Measurements from ENCODE around the gene CARS1. TPM values are rescaled to one million over a fixed set of nuclear protein-coding genes. Genes with fewer than 3 reads are reported as not detected.

Gene CARS1
- total and polyA plus RNA-seq, 2 of the 8 experiments (the other 6 are each of a cell fraction or from before 2014, with no cell fraction given), result 44.1 to 100 TPM

- no peak overlapping the region for H2BK12ac ChIP-seq (ENCODE audit: low read depth, low read length)
- FAIRE-seq, result no peak
- no peak overlapping the region for H4K91ac ChIP-seq (replicated peaks; ENCODE audit: insufficient read length, low read length)
- no peaks in the 10 kb centered on the region for H3K79me2 ChIP-seq (ENCODE audit: control insufficient read depth in 1 of 2, insufficient read depth in 2 of 2, low read length in 2 of 2)
- peaks cover 0 to 4% (median 2%) of the 10 kb centered on the region in 4 experiments; a peak in 4 of 7 replicates for H3K4me1 ChIP-seq (replicated peaks in 1 of 4; ENCODE audit: control insufficient read depth in 3 of 4, insufficient read depth in 4 of 4, low read length in 3 of 4)
- H4K8ac ChIP-seq (ENCODE audit: extremely low read depth, insufficient read depth, low read length), result no peak overlapping the region
- H3K4me3 ChIP-seq (ENCODE audit: extremely low read depth in 1 of 4, insufficient read depth in 2 of 4, low read depth in 3 of 4, low read length in 4 of 4), result no peak overlapping the region
- no peak overlapping the region for H3K23ac ChIP-seq (ENCODE audit: insufficient read length)
- no peaks in the 10 kb centered on the region for H3K79me1 ChIP-seq (ENCODE audit: low read depth, low read length)
- no peak overlapping the region for H3K4ac ChIP-seq (replicated peaks; ENCODE audit: insufficient read length, low read depth, low read length)
- H2AFZ ChIP-seq (ENCODE audit: low read length), result no peak overlapping the region
- H2AK5ac ChIP-seq (ENCODE audit: low read depth, low read length), result no peak overlapping the region
- no peak overlapping the region for H3K14ac ChIP-seq (ENCODE audit: insufficient read length)
- DNase-seq (ENCODE audit: low read depth in 1 of 2, low spot score in 2 of 2), result no peak
- H2BK5ac ChIP-seq (ENCODE audit: low read depth, low read length), result no peak overlapping the region
- no peaks in the 10 kb centered on the region for H3K27me3 ChIP-seq (replicated peaks in 1 of 4; ENCODE audit: control insufficient read depth in 3 of 4, extremely low read depth in 1 of 4, insufficient read depth in 3 of 4, low read length in 3 of 4)
- H3K36me3 ChIP-seq (ENCODE audit: control insufficient read depth in 2 of 4, insufficient read depth in 4 of 4, low read length in 3 of 4), result peaks cover 4 to 28% (median 19%) of the 10 kb centered on the region in 4 experiments; a peak in 6 of 8 replicates
- no peak overlapping the region for H2BK120ac ChIP-seq (replicated peaks; ENCODE audit: low read depth, low read length)
- H3K9me3 ChIP-seq (ENCODE audit: insufficient read depth in 2 of 2, low read depth in 1 of 2, low read length in 1 of 2), result no peaks in the 10 kb centered on the region
- no peak overlapping the region for H3K9ac ChIP-seq (replicated peaks in 1 of 4; ENCODE audit: extremely low read depth in 1 of 4, low read depth in 3 of 4, low read length in 3 of 4)
- ChIA-PET POLR2A (ENCODE audit: partially characterized antibody) (interaction anchor here (0.8 to 2.4 kb wide), 7 partner anchors 9 to 92 kb away, joined by 3 to 11 read pairs (median 4); no protein-coding TSS in a partner anchor), CTCF (ENCODE audit: partially characterized antibody) (interaction anchor here (0.5 to 3.3 kb wide), 11 partner anchors 10 to 1075 kb away, joined by 3 to 27 read pairs (median 3); partner anchors contain the start of gene PHLDA2)
- H2BK20ac ChIP-seq (ENCODE audit: low read length), result no peak overlapping the region
- H3K27ac ChIP-seq (ENCODE audit: low read depth, low read length), result no peak overlapping the region
- H3K23me2 ChIP-seq (ENCODE audit: low read depth, low read length), result peaks cover 7% of the 10 kb centered on the region
- H3K4me2 ChIP-seq (ENCODE audit: insufficient read depth in 1 of 2, low read depth in 2 of 2, low read length in 2 of 2), result no peak overlapping the region
- peaks cover 4 to 7% of the 10 kb centered on the region in 2 experiments for H4K20me1 ChIP-seq (replicated peaks in 1 of 2; ENCODE audit: control insufficient read depth in 1 of 2, insufficient read depth in 2 of 2, low read length in 2 of 2)
- 91% methylated on average over 4 of the region's 4 CpGs; no CpG with 5 or more reads in 1 of the 2 experiments for WGBS, 2 experiments (ENCODE audit: extremely low coverage in 1 of 2, insufficient coverage in 1 of 2, insufficient read length in 1 of 2, insufficient replicate concordance in 2 of 2, low coverage in 1 of 2, low lambda C conversion rate in 2 of 2, missing lambda C conversion rate in 1 of 2)
- no peak overlapping the region for H3K18ac ChIP-seq (ENCODE audit: extremely low read depth, low read length)
- no peak overlapping the region for H4K5ac ChIP-seq (ENCODE audit: insufficient read length, low read depth, low read length)
- TF ChIP-seq BRCA1 (IDR thresholded peaks at IDR 0.05; ENCODE audit: low read depth, low read length) (no peak), RNF2 (IDR thresholded peaks at IDR 0.05; ENCODE audit: borderline replicate concordance, low read depth, low read length, missing control alignments, poor library complexity, severe bottlenecking) (no peak), CHD2 (IDR thresholded peaks at IDR 0.05; ENCODE audit: low read length) (no peak), NANOG (IDR thresholded peaks at IDR 0.05; ENCODE audit: insufficient read depth, low read depth, low read length, poor library complexity, severe bottlenecking) (no peak), SAP30 (IDR thresholded peaks at IDR 0.05; ENCODE audit: insufficient read depth, insufficient replicate concordance, low read length) (no peak), ATF3 (IDR thresholded peaks at IDR 0.05; ENCODE audit: insufficient read depth, low read depth, low read length) (no peak)
- no peak overlapping the region for H2BK15ac ChIP-seq (ENCODE audit: low read length)
- H3K56ac ChIP-seq (replicated peaks; ENCODE audit: insufficient read length, low read depth, low read length), result no peak overlapping the region
Observed at GRCh38 chr11:2997406-2997805, 59.8 kb downstream of the CARS1 start.
